COLO829 (cell line): Measurements from ENCODE around the gene PODN.

Experiments used
- DNase-seq: peaks from one replicate; pipeline ENCODE4 v3.0.0; 2012; ENCODE audit warnings: low spot score

PODN gene

GRCh38 chr1:53114581-53115400, 52.8 kb downstream of the PODN start:
- no peak for DNase-seq

GRCh38 chr1:53115403-53116306, 53.6 kb downstream of the PODN start:
- peak; percentile 8 for DNase-seq

GRCh38 chr1:53116307-53116810, 54.3 kb downstream of the PODN start:
- no peak for DNase-seq

GRCh38 chr1:53116933-53117600, 55.1 kb downstream of the PODN start:
- no peak for DNase-seq

- DNase-seq = no peak
These were observed 55.8 kb downstream of the PODN start for GRCh38 chr1:53117836-53118235.

- DNase-seq = no peak
These were observed 58.6 kb downstream of the PODN start for GRCh38 chr1:53120659-53121058.

GRCh38 chr1:53121319-53122172, 59.5 kb downstream of the PODN start:
- no peak for DNase-seq

GRCh38 chr1:53122201-53122885, 60.3 kb downstream of the PODN start:
- DNase-seq = no peak

- DNase-seq = no peak
These were observed 61.0 kb downstream of the PODN start for GRCh38 chr1:53122961-53123413.

- DNase-seq = no peak
These were observed 61.6 kb downstream of the PODN start for GRCh38 chr1:53123453-53124140.

- no peak for DNase-seq
These were observed 63.1 kb downstream of the PODN start for GRCh38 chr1:53125122-53125521.

GRCh38 chr1:53125623-53126360, 63.8 kb downstream of the PODN start:
- DNase-seq = no peak

- DNase-seq = no peak
These were observed 64.5 kb downstream of the PODN start for GRCh38 chr1:53126495-53126894.

GRCh38 chr1:53127546-53127945, 65.5 kb downstream of the PODN start:
- DNase-seq = no peak

- no peak for DNase-seq
These were observed 66.4 kb downstream of the PODN start for GRCh38 chr1:53128401-53128800.

GRCh38 chr1:53129891-53130597, 68.0 kb downstream of the PODN start:
- no peak for DNase-seq

GRCh38 chr1:53130598-53130877, 68.5 kb downstream of the PODN start:
- no peak for DNase-seq

GRCh38 chr1:53130878-53131589, 69.0 kb downstream of the PODN start:
- no peak for DNase-seq
